Measurements from ENCODE around the gene WRAP73. TPM values are rescaled to one million over a fixed set of nuclear protein-coding genes. Genes with fewer than 3 reads are reported as not detected.

WRAP73 gene
- total RNA-seq, 1 donor from 2014 or later = 20.5 TPM

DNA sequence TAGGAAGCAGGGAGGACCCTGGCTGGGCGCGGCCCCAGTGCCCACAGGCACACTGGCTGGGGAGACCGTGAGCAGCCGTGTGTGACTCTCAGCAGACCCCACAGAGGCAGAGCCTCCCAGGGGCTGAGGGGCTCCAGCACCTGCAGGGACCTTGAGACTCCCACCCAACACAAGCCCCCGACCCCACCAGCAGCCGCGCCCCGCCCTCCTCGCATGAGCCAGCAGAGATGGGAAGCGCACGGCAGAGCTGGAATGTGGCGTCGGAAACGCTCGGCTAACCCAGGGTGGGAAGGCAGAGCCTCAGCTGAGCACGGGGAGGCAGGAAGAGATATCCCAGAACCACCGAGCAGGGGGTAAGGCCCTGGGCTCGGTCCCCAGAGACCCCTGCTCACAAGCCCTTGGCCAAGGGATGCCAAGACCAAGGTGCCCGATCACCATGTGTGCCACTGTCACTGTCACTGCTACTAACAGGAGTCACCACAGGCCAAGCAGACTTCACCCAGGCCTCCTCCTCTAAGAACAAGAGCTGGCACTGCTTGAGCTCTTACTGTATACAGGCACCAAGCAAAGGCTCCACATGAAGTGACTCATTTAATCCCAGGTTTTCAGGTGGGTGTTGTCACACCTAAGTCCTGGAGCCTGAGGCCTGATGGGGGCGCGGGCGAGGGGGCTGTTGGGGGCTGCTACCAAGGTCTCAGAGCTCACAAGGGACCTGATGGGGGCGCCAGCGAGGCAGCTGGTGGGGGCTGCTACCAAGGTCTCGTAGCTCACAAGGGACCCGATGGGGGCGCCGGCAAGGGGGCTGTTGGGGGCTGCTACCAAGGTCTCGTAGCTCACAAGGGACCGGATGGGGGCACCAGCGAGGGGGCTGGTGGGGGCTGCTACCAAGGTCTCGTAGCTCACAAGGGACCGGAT is 58.7 kb downstream of the WRAP73 start:
- peaks cover 15% of the 10 kb centered on the region for H3K4me1 Mint-ChIP-seq (ENCODE audit: unreplicated experiment)
- TF ChIP-seq, protein P1, sequence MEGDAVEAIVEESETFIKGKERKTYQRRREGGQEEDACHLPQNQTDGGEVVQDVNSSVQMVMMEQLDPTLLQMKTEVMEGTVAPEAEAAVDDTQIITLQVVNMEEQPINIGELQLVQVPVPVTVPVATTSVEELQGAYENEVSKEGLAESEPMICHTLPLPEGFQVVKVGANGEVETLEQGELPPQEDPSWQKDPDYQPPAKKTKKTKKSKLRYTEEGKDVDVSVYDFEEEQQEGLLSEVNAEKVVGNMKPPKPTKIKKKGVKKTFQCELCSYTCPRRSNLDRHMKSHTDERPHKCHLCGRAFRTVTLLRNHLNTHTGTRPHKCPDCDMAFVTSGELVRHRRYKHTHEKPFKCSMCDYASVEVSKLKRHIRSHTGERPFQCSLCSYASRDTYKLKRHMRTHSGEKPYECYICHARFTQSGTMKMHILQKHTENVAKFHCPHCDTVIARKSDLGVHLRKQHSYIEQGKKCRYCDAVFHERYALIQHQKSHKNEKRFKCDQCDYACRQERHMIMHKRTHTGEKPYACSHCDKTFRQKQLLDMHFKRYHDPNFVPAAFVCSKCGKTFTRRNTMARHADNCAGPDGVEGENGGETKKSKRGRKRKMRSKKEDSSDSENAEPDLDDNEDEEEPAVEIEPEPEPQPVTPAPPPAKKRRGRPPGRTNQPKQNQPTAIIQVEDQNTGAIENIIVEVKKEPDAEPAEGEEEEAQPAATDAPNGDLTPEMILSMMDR (IDR thresholded peaks at IDR 0.05) = no peak
- DNase-seq (ENCODE audit: extremely low spot score, unreplicated experiment) = no peak
- H3K9me3 Mint-ChIP-seq (ENCODE audit: unreplicated experiment) = no peaks in the 10 kb centered on the region
- H3K27ac Mint-ChIP-seq (ENCODE audit: unreplicated experiment) = no peak overlapping the region
- H3K27me3 Mint-ChIP-seq (ENCODE audit: unreplicated experiment) = no peaks in the 10 kb centered on the region
- H3K36me3 Mint-ChIP-seq (ENCODE audit: unreplicated experiment) = no peaks in the 10 kb centered on the region
- no peak overlapping the region for H3K4me3 Mint-ChIP-seq (ENCODE audit: unreplicated experiment)

DNA sequence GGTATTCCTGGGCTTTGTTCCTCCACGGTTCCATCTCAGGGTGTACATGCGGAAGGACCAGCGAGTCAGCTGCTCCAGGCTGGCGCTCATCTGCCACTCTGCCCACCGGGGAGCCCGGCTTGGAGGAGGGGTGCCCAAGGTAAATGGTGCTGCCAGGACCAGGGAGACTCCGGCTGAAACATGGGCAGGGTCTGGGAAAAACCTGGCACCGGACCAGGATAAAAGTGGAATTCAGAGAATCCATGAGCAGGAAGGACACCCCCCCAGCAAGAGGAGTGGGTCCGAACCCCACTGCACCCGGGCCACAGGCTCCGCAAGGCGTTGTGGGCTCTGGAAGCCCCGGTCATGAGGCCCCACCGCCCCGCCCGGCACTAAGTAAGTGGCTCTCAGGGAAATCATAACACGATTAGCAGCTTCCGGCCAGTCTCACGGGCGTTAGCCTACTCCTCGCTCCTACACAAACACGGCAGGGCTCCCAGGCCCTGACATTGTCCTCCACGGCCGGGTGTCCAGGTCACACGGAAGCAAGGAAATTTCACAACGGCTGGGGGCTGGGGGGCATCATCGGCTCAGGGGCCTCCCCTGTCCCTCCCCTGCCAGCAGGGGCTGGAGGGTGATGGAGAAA is 59.7 kb downstream of the WRAP73 start:
- no peak for DNase-seq (ENCODE audit: extremely low spot score, unreplicated experiment)
- TF ChIP-seq, protein P1 (IDR thresholded peaks at IDR 0.05) = no peak
- H3K9me3 Mint-ChIP-seq (ENCODE audit: unreplicated experiment) = no peaks in the 10 kb centered on the region
- H3K27me3 Mint-ChIP-seq (ENCODE audit: unreplicated experiment) = no peaks in the 10 kb centered on the region
- no peaks in the 10 kb centered on the region for H3K36me3 Mint-ChIP-seq (ENCODE audit: unreplicated experiment)
- H3K4me1 Mint-ChIP-seq (ENCODE audit: unreplicated experiment) = peaks cover 15% of the 10 kb centered on the region
- H3K4me3 Mint-ChIP-seq (ENCODE audit: unreplicated experiment) = no peak overlapping the region
- peak overlapping the region; percentile 77 for H3K27ac Mint-ChIP-seq (ENCODE audit: unreplicated experiment)

GRCh38 chr1:3588395-3588794 is 61.5 kb downstream of the WRAP73 start:
- H3K4me3 Mint-ChIP-seq (ENCODE audit: unreplicated experiment) = no peak overlapping the region
- H3K4me1 Mint-ChIP-seq (ENCODE audit: unreplicated experiment) = peaks cover 15% of the 10 kb centered on the region
- no peak for DNase-seq (ENCODE audit: extremely low spot score, unreplicated experiment)
- no peaks in the 10 kb centered on the region for H3K27me3 Mint-ChIP-seq (ENCODE audit: unreplicated experiment)
- TF ChIP-seq, protein P1 (IDR thresholded peaks at IDR 0.05) = no peak
- H3K36me3 Mint-ChIP-seq (ENCODE audit: unreplicated experiment) = no peaks in the 10 kb centered on the region
- no peaks in the 10 kb centered on the region for H3K9me3 Mint-ChIP-seq (ENCODE audit: unreplicated experiment)
- no peak overlapping the region for H3K27ac Mint-ChIP-seq (ENCODE audit: unreplicated experiment)

- Mint-ChIP-seq H3K27me3 (ENCODE audit: unreplicated experiment) (no peaks in the 10 kb centered on the region), H3K4me3 (ENCODE audit: unreplicated experiment) (no peak overlapping the region), H3K4me1 (ENCODE audit: unreplicated experiment) (peaks cover 15% of the 10 kb centered on the region), H3K9me3 (ENCODE audit: unreplicated experiment) (no peaks in the 10 kb centered on the region), H3K36me3 (ENCODE audit: unreplicated experiment) (peaks cover 3% of the 10 kb centered on the region), H3K27ac (ENCODE audit: unreplicated experiment) (peak overlapping the region; percentile 31)
- no peak for DNase-seq (ENCODE audit: extremely low spot score, unreplicated experiment)
- TF ChIP-seq, protein P1 (IDR thresholded peaks at IDR 0.05) = no peak
Observed at GRCh38 chr1:3586986-3587759, 62.7 kb downstream of the WRAP73 start.
